Stomach (tissue), 4 donors: ENCODE results near the gene JAK2.
"Not testable (repeated sequence)": the region's sequence is repeated elsewhere in the genome, so short reads cannot be mapped to it uniquely, and the experiment has no call there.

Experiments
- POLR2A ChIP-seq, 4 donors: fragments of 450-650 bp; IDR thresholded peaks; one replicate each; pipeline ENCODE4 v1.6.1; 2016; ENCODE audit warnings: antibody characterized with exemption in 4 of 4, control low read depth in 2 of 4, mild to moderate bottlenecking in 1 of 4, moderate library complexity in 1 of 4
- POLR2AphosphoS5 ChIP-seq, 3 donors: sonication (generic); formaldehyde crosslinking; IDR thresholded peaks; one replicate each; pipeline ENCODE4 v1.6.1; 2016; ENCODE audit warnings: antibody characterized with exemption in 3 of 3
- TF ChIP-seq, protein P1 (sequence below), 7 experiments: fragments of 450-650 bp in 4 of 7; fragments of 200-600 bp in 3 of 7; sonication (generic) in 3 of 7; IDR thresholded peaks; one replicate each; pipeline ENCODE4 v1.5.1; 2016 to 2019; ENCODE audit warnings: antibody characterized with exemption in 7 of 7, control low read depth in 2 of 7, mild to moderate bottlenecking in 1 of 7

DNA sequence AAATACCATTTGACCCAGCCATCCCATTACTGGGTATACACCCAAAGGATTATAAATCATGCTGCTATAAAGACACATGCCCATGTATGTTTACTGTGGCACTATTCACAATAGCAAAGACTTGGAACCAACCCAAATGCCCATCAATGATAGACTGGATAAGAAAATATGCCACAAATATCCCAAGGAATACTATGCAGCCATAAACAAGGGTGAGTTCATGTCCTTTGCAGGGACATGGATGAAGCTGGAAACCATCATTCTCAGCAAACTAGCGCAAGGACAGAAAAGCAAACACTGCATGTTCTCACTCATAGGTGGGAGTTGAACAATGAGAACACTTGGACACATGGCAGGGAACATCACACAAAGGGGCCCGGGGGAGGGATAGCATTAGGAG lies 121.4 kb downstream of the JAK2 start:
- TF ChIP-seq, protein P1, sequence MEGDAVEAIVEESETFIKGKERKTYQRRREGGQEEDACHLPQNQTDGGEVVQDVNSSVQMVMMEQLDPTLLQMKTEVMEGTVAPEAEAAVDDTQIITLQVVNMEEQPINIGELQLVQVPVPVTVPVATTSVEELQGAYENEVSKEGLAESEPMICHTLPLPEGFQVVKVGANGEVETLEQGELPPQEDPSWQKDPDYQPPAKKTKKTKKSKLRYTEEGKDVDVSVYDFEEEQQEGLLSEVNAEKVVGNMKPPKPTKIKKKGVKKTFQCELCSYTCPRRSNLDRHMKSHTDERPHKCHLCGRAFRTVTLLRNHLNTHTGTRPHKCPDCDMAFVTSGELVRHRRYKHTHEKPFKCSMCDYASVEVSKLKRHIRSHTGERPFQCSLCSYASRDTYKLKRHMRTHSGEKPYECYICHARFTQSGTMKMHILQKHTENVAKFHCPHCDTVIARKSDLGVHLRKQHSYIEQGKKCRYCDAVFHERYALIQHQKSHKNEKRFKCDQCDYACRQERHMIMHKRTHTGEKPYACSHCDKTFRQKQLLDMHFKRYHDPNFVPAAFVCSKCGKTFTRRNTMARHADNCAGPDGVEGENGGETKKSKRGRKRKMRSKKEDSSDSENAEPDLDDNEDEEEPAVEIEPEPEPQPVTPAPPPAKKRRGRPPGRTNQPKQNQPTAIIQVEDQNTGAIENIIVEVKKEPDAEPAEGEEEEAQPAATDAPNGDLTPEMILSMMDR (IDR thresholded peaks at IDR 0.05): not testable (repeated sequence)
- not testable (repeated sequence) for TF ChIP-seq POLR2AphosphoS5, POLR2A (IDR thresholded peaks at IDR 0.05)
